A204.1 (cell line): ENCODE measurements around the gene EEFSEC.
"Not testable (repeated sequence)": the region's sequence is repeated elsewhere in the genome, so short reads cannot be mapped to it uniquely, and the experiment has no call there.

Experiments
- FAIRE-seq: peaks from 2 replicates; lab custom pipeline; 2012; peaks lifted over from hg19 to GRCh38; lab: Jason Lieb, UNC

The EEFSEC gene

DNA sequence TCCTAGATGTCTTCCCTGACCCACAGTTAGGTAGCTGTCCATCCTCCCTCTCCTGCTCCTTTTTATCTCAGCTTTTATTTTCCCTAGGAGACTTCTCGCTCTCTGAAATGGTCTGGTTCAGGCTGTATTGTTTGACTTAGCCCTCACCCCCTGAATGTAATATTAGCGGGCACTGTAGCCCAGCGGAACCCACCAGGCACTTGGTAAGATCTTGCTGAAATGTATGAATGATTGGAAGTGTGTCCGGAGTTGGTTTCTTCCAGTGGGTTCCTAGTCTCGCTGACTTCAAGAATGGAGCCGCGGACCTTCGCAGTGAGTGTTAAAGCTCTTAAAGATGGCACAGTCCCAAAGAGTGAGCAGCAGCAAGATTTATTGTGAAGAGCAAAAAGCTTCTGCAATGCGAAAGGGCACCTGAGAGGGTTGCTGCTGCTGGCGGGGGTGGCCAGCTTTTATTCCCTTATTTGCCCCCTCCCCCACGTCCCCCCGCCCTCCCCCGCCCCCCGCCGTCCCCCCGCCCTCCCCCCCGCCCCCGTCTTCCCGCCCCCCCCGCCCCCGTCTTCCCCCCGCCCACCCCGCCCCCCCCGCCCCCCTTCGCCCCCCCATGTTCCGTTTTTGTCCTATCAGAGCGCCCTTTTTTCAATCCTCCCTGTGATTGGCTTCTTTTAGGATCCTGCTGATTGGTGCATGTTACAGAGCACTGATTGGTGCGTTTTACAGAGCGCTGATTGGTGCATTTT, 694 bp upstream of the EEFSEC start:
- FAIRE-seq, result no peak

- not testable (repeated sequence) for FAIRE-seq
Observed at GRCh38 chr3:128154354-128154753, 1.1 kb downstream of the EEFSEC start.

- FAIRE-seq, result no peak
Observed at GRCh38 chr3:128155616-128156360, 2.5 kb downstream of the EEFSEC start.

DNA sequence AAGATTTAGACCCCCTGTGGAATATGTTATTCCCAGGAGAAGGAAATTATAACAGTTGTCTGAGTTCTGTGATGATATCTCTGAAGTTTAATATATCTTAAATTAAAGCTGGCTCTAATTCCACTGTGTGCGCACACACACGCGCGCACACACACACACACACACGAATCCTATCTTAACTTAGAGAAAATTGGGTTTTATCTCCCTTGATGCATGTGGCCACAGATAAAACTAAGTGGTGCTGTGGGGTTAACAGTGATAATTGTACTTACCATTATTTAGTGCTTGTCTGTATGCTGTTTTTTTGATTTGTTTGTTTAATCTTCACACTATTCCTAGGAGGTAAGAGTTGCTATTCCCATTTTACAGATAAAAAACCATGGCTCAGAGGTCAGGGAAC, 7.4 kb downstream of the EEFSEC start:
- no peak for FAIRE-seq

DNA sequence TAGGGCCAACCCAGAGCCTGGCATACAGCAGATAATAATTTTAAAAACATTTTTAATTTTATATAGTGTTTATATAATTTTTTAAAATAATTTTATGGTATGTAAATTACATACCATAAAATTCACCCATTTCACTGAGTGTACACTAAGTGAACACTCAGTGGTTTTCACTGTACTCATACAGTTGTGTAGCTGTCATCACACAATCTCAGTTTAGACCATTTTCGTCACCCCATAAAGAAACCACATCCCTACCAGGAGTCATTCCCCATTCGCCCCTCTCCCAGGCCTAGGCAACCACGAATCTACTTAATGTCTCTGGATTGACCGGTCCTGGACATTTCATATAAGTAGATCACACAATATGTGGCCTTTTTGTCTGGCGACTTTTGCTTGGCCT, 10.2 kb downstream of the EEFSEC start:
- no peak for FAIRE-seq

DNA sequence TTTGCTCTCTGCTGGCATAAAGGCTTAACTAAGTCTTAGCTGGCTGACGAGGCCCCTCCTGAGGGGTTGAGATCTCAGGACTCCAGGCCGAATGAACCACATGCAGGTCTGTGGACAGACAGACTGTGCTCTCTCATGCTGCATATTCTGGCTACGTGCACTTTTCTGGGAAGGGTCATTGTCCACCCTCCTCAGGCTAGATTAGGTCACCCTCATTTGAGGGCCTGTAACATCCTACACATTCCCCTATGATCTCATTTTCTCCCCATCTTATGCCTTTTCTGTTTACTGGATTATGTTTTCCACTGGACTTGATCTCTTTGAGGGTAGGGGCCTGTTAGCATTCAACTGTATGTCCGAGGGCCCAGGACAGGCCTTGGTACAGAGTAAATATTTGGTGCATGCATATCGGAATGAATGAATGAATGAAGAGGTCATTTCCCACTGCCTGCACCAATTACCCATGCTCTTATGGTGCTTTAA, 13.7 kb downstream of the EEFSEC start:
- no peak for FAIRE-seq

- FAIRE-seq, result no peak
Observed at GRCh38 chr3:128167646-128167972, 14.3 kb downstream of the EEFSEC start.

- FAIRE-seq, result no peak
Observed at GRCh38 chr3:128167973-128168674, 14.8 kb downstream of the EEFSEC start.

DNA sequence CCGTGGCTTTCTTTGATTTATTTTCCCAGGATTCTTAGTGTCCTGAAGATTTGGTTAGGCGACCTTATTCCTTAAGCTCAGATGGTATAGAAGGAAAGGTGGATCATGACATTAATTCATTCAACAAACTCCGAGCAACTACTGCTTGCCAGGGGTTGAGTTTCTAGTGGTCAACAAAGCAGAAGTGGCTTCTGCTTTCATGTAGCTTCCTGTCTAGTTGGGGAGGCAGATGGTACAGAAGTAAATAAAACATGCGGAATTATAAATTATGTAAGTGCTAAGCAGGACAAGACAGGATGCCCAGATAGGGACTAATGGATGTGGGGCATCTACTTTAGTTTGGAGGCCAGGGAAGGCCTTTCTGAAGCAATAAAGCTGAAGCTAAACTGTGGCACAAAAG, 15.6 kb downstream of the EEFSEC start:
- no peak for FAIRE-seq

GRCh38 chr3:128170866-128171516, 17.7 kb downstream of the EEFSEC start:
- peak; percentile 81 for FAIRE-seq

- FAIRE-seq, result no peak
Observed at GRCh38 chr3:128173200-128173599, 19.9 kb downstream of the EEFSEC start.

GRCh38 chr3:128173849-128174248, 20.6 kb downstream of the EEFSEC start:
- FAIRE-seq, result no peak

DNA sequence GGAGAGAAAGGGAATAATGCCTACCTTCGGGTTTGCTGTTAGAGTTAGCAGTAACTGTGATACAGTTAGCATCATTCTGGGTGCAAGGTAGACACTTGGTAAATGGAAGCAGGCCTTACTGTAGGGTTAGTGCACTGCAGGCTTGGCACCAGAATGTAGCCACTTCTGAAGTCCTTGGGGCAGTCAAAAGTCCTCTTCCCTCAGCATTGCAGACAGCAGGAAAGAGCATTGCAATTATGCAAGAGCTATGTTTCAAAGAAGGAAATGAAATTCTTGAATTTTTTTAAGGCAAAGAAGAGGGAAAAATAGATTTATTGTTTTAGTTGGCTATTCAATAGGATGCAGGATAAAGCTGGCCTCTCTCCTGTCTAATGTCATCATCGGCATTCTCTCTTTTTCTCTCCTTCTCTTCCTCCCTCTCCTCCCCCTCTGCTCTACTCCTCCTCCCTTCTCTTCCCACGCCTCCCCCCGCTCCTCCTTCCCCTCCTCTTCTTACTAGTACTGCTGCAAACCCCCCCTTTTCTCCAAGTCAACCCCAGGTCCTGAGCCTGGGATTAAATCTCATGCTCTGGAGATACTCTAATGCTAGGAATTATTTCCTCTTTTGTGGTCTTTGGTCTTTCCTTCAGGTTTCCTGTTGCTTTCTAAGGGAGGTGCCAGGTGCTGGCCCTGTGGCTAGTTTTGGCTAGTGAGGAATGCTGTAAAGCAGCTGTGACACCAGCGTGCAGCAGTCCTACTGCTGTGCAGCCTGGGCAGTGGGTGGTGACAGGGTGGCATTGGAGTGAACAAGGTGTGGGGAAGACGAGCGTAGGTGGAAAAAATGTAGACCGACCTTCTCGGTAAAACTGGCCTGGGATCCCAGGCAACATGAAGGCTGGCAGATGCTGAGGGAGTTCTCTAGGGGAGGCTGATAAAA, 21.7 kb downstream of the EEFSEC start:
- no peak for FAIRE-seq

- FAIRE-seq, result no peak
Observed at GRCh38 chr3:128175768-128176167, 22.5 kb downstream of the EEFSEC start.

- FAIRE-seq, result no peak
Observed at GRCh38 chr3:128176276-128176833, 23.1 kb downstream of the EEFSEC start.

- peak; percentile 81 for FAIRE-seq
Observed at GRCh38 chr3:128177865-128178264, 24.6 kb downstream of the EEFSEC start.

DNA sequence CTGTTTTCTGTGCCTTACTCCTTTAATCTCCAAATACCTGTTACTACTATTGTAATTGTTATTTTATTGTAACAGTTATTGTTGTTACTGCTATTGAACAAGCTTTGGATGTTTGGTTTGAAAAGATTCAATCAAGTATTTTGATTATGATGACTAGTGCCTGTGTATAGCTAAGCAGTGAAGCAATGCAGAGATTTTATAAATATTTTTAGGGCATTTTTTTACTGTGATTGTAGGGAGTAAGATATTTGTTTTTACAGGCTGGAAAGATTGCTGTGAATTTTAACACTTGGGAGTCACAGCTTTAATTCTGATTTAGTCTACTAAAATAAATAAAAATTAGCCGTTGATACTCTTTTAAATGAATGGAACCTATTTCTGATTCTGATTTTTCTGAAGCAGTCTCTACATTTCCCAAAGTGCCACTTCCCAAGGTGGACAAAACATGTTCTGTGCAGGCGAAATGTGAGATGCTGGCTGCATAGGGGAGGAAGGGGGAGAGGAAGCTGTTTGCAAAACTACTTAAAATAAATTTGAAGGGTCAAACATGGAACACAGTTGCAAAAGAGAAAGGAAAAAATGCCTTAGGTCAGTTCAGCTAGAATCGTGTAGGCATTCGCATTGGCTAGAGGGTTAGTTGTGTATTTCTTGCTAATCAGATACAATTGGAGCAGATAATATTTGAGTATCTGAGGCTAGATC, 25.7 kb downstream of the EEFSEC start:
- no peak for FAIRE-seq

- no peak for FAIRE-seq
Observed at GRCh38 chr3:128179484-128179819, 26.2 kb downstream of the EEFSEC start.

DNA sequence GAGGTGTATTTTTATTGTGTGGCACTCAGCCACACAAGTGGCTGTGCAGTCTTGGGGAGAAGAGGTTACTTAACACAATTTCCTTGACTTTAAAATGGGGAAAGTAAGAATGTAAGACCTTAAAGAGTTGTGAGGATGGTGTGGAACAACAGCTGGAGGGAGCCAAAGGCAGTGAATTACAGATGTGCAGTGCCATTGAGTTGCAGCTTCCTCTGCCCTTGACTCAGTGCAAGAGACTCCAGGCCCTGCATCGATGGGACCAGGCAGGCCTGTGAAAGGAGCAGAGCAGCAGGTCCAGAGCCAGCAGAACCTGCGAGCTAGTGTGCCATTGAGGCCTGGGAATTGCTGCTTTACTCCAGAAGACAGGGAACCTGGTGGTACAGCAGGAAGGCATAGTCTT, 27.2 kb downstream of the EEFSEC start:
- FAIRE-seq, result no peak

GRCh38 chr3:128180913-128181312, 27.6 kb downstream of the EEFSEC start:
- FAIRE-seq, result no peak

GRCh38 chr3:128182656-128183055, 29.4 kb downstream of the EEFSEC start:
- FAIRE-seq, result no peak
